CD14-positive monocyte (primary cell): Measurements from ENCODE around the gene GASK1A. TPM values are rescaled to one million over a fixed set of nuclear protein-coding genes. Genes with fewer than 3 reads are reported as not detected.
A peak's percentile ranks its signal among the peaks of the same experiment; 100 is the strongest.

Experiments used
- DNase-seq, 3 donors: peaks; one replicate each; pipeline ENCODE4 v3.0.0-alpha.2; 2011 to 2022
- H2AFZ ChIP-seq: 2 replicates; pipeline ENCODE4 v1.6.0; 2012; ENCODE audit warnings: mild to moderate bottlenecking, low read depth, low read length, inconsistent platforms; ENCODE audit not compliant: insufficient read depth, poor library complexity, severe bottlenecking
- H3K27ac ChIP-seq, 2 donors: 1 replicate in 1 of 2; 2 replicates in 1 of 2; pipeline ENCODE4 v1.5.1; 2012 to 2013; ENCODE audit warnings: low read length in 2 of 2, control low read depth in 1 of 2, inconsistent platforms in 1 of 2, low read depth in 1 of 2, mild to moderate bottlenecking in 1 of 2
- H3K27me3 ChIP-seq, 2 donors: one replicate each; pipeline versions ENCODE4 v1.6.0 to v1.6.1; 2011 to 2013; ENCODE audit warnings: low read length in 2 of 2; ENCODE audit not compliant: control insufficient read depth in 2 of 2, insufficient read depth in 2 of 2
- H3K36me3 ChIP-seq, 2 donors: replicated peaks in 1 of 2; 1 replicate in 1 of 2; 2 replicates in 1 of 2; pipeline versions ENCODE4 v1.5.1 to v1.6.1; 2012 to 2013; ENCODE audit warnings: low read length in 2 of 2, control low read depth in 1 of 2, inconsistent platforms in 1 of 2, mild to moderate bottlenecking in 1 of 2; ENCODE audit not compliant: insufficient read depth in 2 of 2, control insufficient read depth in 1 of 2
- H3K4me1 ChIP-seq, 2 donors: 1 replicate in 1 of 2; 2 replicates in 1 of 2; pipeline versions ENCODE4 v1.5.1 to v1.6.1; 2012 to 2013; ENCODE audit warnings: low read length in 2 of 2, control low read depth in 1 of 2, inconsistent platforms in 1 of 2, mild to moderate bottlenecking in 1 of 2, moderate library complexity in 1 of 2; ENCODE audit not compliant: insufficient read depth in 2 of 2, control insufficient read depth in 1 of 2
- H3K4me2 ChIP-seq: replicated peaks from 2 replicates; pipeline ENCODE3; 2012; ENCODE audit warnings: low read length, moderate library complexity, mild to moderate bottlenecking; ENCODE audit not compliant: poor library complexity, severe bottlenecking; ENCODE audit errors: extremely low read depth
- H3K4me3 ChIP-seq, 3 experiments: fragments of 200-600 bp in 1 of 3; sonication (generic) in 1 of 3; replicated peaks in 1 of 3; 1 replicate in 2 of 3; 2 replicates in 1 of 3; pipeline ENCODE4 v1.5.1; 2011 to 2013; ENCODE audit warnings: low read length in 3 of 3, mild to moderate bottlenecking in 3 of 3, control low read depth in 2 of 3, low read depth in 2 of 3, inconsistent platforms in 1 of 3, moderate library complexity in 1 of 3
- H3K79me2 ChIP-seq: 2 replicates; pipeline ENCODE4 v1.6.0; 2012; ENCODE audit warnings: mild to moderate bottlenecking, control low read depth, inconsistent platforms, low read length, moderate library complexity; ENCODE audit not compliant: insufficient read depth
- H3K9ac ChIP-seq: 2 replicates; pipeline ENCODE4 v1.6.0; 2017; ENCODE audit warnings: low read length, mild to moderate bottlenecking; ENCODE audit not compliant: insufficient read depth, poor library complexity, severe bottlenecking
- H3K9me3 ChIP-seq, 2 donors: replicated peaks in 1 of 2; 1 replicate in 1 of 2; 2 replicates in 1 of 2; pipeline versions ENCODE4 v1.5.1 to v1.6.1; 2012 to 2013; ENCODE audit warnings: low read length in 2 of 2, control low read depth in 1 of 2; ENCODE audit not compliant: control insufficient read depth in 1 of 2, insufficient read depth in 1 of 2
- H4K20me1 ChIP-seq: 2 replicates; pipeline ENCODE4 v1.6.0; 2012; ENCODE audit warnings: mild to moderate bottlenecking, low read length, control low read depth, moderate library complexity; ENCODE audit not compliant: insufficient read depth
- H3K27ac Mint-ChIP-seq, 7 donors: one replicate each; pipeline ENCODE4 v1.8.0; 2020; ENCODE audit warnings: mild to moderate bottlenecking in 7 of 7, mixed read lengths in 7 of 7, moderate library complexity in 6 of 7, inconsistent platforms in 2 of 7
- H3K27me3 Mint-ChIP-seq, 3 donors: one replicate each; pipeline ENCODE4 v1.8.0; 2021 to 2022; ENCODE audit warnings: low read depth in 3 of 3, mild to moderate bottlenecking in 3 of 3, mixed read lengths in 3 of 3, moderate library complexity in 3 of 3, inconsistent platforms in 1 of 3
- H3K36me3 Mint-ChIP-seq, 2 donors: one replicate each; pipeline ENCODE4 v1.8.0; 2020; ENCODE audit warnings: mixed read lengths in 2 of 2, inconsistent platforms in 1 of 2, mild to moderate bottlenecking in 1 of 2
- H3K4me1 Mint-ChIP-seq: one replicate; pipeline ENCODE4 v1.8.0; 2020; ENCODE audit warnings: mild to moderate bottlenecking, mixed read lengths
- H3K4me3 Mint-ChIP-seq, 2 donors: one replicate each; pipeline ENCODE4 v1.8.0; 2020; ENCODE audit warnings: mild to moderate bottlenecking in 2 of 2, mixed read lengths in 2 of 2, moderate library complexity in 1 of 2
- H3K9me3 Mint-ChIP-seq, 7 donors: one replicate each; pipeline ENCODE4 v1.8.0; 2020 to 2022; ENCODE audit warnings: mixed read lengths in 7 of 7, mild to moderate bottlenecking in 6 of 7, moderate library complexity in 6 of 7, inconsistent platforms in 2 of 7
- WGBS: methylation state at CpG from one replicate; pipeline ENCODE4 v1.1.5; 2013; ENCODE audit warnings: missing lambda C conversion rate; ENCODE audit not compliant: insufficient coverage; 5-methylcytosine and 5-hydroxymethylcytosine counted together
- intact Hi-C, 2 donors: fragments of 100-400 bp; cut with micrococcal nuclease; formaldehyde crosslinking; loops; one replicate each; pipeline versions ENCODE4 v1.15.0 to v1.15.1; 2023
- polyA plus RNA-seq, 3 donors: library from polyadenylated mRNA; depleted of rRNA in 1 of 3; unstranded in 2 of 3; stranded (reverse) in 1 of 3; fragments of 300-500 nt in 2 of 3; fragments of >200 nt in 1 of 3; fragmentation: Illumina TruSeq in 2 of 3; gene quantifications; 1 replicate in 2 of 3; 2 replicates in 1 of 3; pipeline ENCODE4 v1.2.3, GENCODE V29; 2012 to 2021
- TF ChIP-seq, protein P1 (sequence below): fragments of 200-600 bp; IDR thresholded peaks from one replicate; pipeline ENCODE4 v1.8.0; 2022; ENCODE audit warnings: antibody characterized with exemption, mild to moderate bottlenecking

The GASK1A gene
- polyA plus RNA-seq, 3 donors: 0.13 TPM; not detected in 2

DNA sequence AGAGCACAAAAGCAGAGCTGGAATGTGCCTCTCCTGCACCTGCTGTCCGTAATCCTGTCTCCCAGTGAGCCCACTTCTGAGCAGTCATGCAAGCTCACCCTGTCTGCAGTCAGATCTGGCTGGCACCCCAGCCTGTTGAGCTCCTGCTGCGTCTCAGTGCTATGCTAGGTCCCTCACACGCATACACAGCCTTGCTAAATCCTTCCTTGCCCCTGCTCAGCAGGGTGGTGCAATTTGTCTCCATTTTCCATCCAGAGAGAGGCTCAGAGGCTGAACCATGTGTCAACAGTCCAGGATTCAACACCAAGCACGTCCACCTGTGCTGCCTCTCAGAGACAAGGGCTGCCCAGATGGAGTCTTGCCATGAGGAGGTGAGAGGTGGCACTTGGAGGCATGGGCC is 115.7 kb downstream of the GASK1A start:
- H3K27ac ChIP-seq: no peak overlapping the region
- 87% methylated on average over 4 of the region's 4 CpGs for WGBS
- H3K36me3 ChIP-seq: no peaks in the 10 kb centered on the region
- H3K9ac ChIP-seq: no peak overlapping the region
- H3K4me2 ChIP-seq: no peak overlapping the region
- Mint-ChIP-seq H3K36me3 (no peaks in the 10 kb centered on the region), H3K4me3 (peak overlapping the region in 1 of 2 donors; percentile 18), H3K27me3 (peaks cover 0 to 2% (median 0%) of the 10 kb centered on the region in 3 donors), H3K9me3 (no peaks in the 10 kb centered on the region), H3K4me1 (no peaks in the 10 kb centered on the region), H3K27ac (no peak overlapping the region)
- no peaks in the 10 kb centered on the region for H3K79me2 ChIP-seq
- no peaks in the 10 kb centered on the region for H3K27me3 ChIP-seq
- H3K4me3 ChIP-seq: no peak overlapping the region
- H4K20me1 ChIP-seq: no peaks in the 10 kb centered on the region
- no peak for DNase-seq
- no peak overlapping the region for H2AFZ ChIP-seq
- TF ChIP-seq, protein P1, sequence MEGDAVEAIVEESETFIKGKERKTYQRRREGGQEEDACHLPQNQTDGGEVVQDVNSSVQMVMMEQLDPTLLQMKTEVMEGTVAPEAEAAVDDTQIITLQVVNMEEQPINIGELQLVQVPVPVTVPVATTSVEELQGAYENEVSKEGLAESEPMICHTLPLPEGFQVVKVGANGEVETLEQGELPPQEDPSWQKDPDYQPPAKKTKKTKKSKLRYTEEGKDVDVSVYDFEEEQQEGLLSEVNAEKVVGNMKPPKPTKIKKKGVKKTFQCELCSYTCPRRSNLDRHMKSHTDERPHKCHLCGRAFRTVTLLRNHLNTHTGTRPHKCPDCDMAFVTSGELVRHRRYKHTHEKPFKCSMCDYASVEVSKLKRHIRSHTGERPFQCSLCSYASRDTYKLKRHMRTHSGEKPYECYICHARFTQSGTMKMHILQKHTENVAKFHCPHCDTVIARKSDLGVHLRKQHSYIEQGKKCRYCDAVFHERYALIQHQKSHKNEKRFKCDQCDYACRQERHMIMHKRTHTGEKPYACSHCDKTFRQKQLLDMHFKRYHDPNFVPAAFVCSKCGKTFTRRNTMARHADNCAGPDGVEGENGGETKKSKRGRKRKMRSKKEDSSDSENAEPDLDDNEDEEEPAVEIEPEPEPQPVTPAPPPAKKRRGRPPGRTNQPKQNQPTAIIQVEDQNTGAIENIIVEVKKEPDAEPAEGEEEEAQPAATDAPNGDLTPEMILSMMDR: no peak
- intact Hi-C loops: no loop called here
- no peaks in the 10 kb centered on the region for H3K9me3 ChIP-seq
- no peaks in the 10 kb centered on the region for H3K4me1 ChIP-seq

DNA sequence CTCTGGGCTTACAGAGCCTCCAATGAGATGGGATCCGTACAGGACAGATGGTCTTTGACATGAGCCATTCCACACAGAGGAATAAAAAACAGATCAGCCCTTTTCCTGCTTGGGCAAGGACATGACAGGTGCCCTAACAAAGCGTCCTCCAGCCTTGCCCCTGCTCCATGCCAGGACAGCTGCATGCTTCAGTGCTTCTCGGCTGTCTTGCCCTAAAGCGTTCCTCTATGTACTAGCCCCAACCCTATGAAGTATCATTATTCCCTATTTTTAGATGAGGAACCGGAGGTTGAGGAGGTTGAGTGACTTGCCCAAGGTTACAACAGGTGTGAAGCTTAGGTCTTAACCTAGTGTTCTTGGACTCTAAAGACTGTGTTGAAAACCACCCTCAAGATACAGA is 116.3 kb downstream of the GASK1A start:
- H3K27ac ChIP-seq: no peak overlapping the region
- no peak overlapping the region for H3K27ac Mint-ChIP-seq
- H3K4me1 Mint-ChIP-seq: no peaks in the 10 kb centered on the region
- H3K4me2 ChIP-seq: no peak overlapping the region
- H3K36me3 ChIP-seq: no peaks in the 10 kb centered on the region
- no peak overlapping the region for H3K4me3 Mint-ChIP-seq
- peaks cover 0 to 2% (median 0%) of the 10 kb centered on the region in 3 donors for H3K27me3 Mint-ChIP-seq
- H4K20me1 ChIP-seq: no peaks in the 10 kb centered on the region
- no peaks in the 10 kb centered on the region for H3K79me2 ChIP-seq
- no peak for DNase-seq
- H3K4me3 ChIP-seq: no peak overlapping the region
- no peaks in the 10 kb centered on the region for H3K27me3 ChIP-seq
- intact Hi-C loops: no loop called here
- WGBS: 100% methylated on average over 1 of the region's 5 CpGs
- TF ChIP-seq, protein P1: no peak
- no peaks in the 10 kb centered on the region for H3K9me3 ChIP-seq
- H3K9me3 Mint-ChIP-seq: no peaks in the 10 kb centered on the region
- H3K36me3 Mint-ChIP-seq: no peaks in the 10 kb centered on the region
- no peak overlapping the region for H3K9ac ChIP-seq
- H2AFZ ChIP-seq: no peak overlapping the region
- no peaks in the 10 kb centered on the region for H3K4me1 ChIP-seq
